Fibroblast of lung (primary cell): ENCODE results near the gene DHH. TPM values are rescaled to one million over a fixed set of nuclear protein-coding genes. Genes with fewer than 3 reads are reported as not detected.

Source experiments
- DNase-seq, 2 donors: peaks; one replicate each; pipeline versions ENCODE4 v3.0.0 to v3.0.0-alpha.2; 2010; ENCODE audit warnings: low read depth in 2 of 2
- H2AFZ ChIP-seq: 2 replicates; pipeline ENCODE4 v1.5.1; 2012; ENCODE audit warnings: low read length, control low read depth, inconsistent platforms
- H3K27ac ChIP-seq: 2 replicates; pipeline ENCODE4 v1.5.1; 2011; ENCODE audit warnings: low read length, control low read depth; ENCODE audit not compliant: insufficient read depth
- H3K27me3 ChIP-seq: 2 replicates; pipeline ENCODE4 v1.5.1; 2011; ENCODE audit warnings: mild to moderate bottlenecking, low read length; ENCODE audit not compliant: control insufficient read depth, insufficient read depth
- H3K36me3 ChIP-seq: 2 replicates; pipeline ENCODE4 v1.5.1; 2011; ENCODE audit warnings: low read length; ENCODE audit not compliant: control insufficient read depth, insufficient read depth
- H3K4me1 ChIP-seq: 2 replicates; pipeline ENCODE4 v1.5.1; 2011; ENCODE audit warnings: low read length; ENCODE audit not compliant: control insufficient read depth, insufficient read depth; ENCODE audit errors: extremely low read depth
- H3K4me2 ChIP-seq: 2 replicates; pipeline ENCODE4 v1.5.1; 2011; ENCODE audit warnings: low read length, control low read depth; ENCODE audit not compliant: insufficient read depth; ENCODE audit errors: extremely low read depth
- H3K4me3 ChIP-seq, 4 experiments: fragments of 200-600 bp in 1 of 4; sonication (generic) in 1 of 4; replicated peaks in 1 of 4; 2 replicates each; pipeline ENCODE4 v1.5.1; 2011 to 2016; ENCODE audit warnings: low read length in 4 of 4, low read depth in 3 of 4, mild to moderate bottlenecking in 3 of 4, control low read depth in 2 of 4, inconsistent platforms in 1 of 4, mixed read lengths in 1 of 4; ENCODE audit not compliant: insufficient read depth in 1 of 4; ENCODE audit errors: control extremely low read depth in 1 of 4
- H3K79me2 ChIP-seq: 2 replicates; pipeline ENCODE4 v1.5.1; 2012; ENCODE audit warnings: mild to moderate bottlenecking, low read length, inconsistent platforms; ENCODE audit not compliant: control insufficient read depth, insufficient read depth
- H3K9ac ChIP-seq: 2 replicates; pipeline ENCODE4 v1.5.1; 2011; ENCODE audit warnings: mild to moderate bottlenecking, low read length, control low read depth; ENCODE audit not compliant: insufficient read depth
- H3K9me3 ChIP-seq: 2 replicates; pipeline ENCODE4 v1.5.1; 2012; ENCODE audit warnings: low read depth, low read length; ENCODE audit not compliant: control insufficient read depth, insufficient read depth
- H4K20me1 ChIP-seq: 2 replicates; pipeline ENCODE4 v1.5.1; 2011; ENCODE audit warnings: low read length; ENCODE audit not compliant: control insufficient read depth, insufficient read depth; ENCODE audit errors: extremely low read depth
- EZH2 ChIP-seq: IDR thresholded peaks from 2 replicates; pipeline ENCODE4 v1.5.1; 2012; ENCODE audit warnings: low read length, control low read depth, mild to moderate bottlenecking; ENCODE audit errors: missing control alignments
- polyA plus RNA-seq, 2 donors: library from polyadenylated mRNA; depleted of rRNA in 1 of 2; stranded (reverse) in 1 of 2; unstranded in 1 of 2; fragments of >200 nt; gene quantifications; 2 replicates each; pipeline ENCODE4 v1.2.1, GENCODE V29; 2011 to 2012; ENCODE audit warnings: missing spikeins in 1 of 2
- total RNA-seq: library from RNA; depleted of rRNA; stranded (reverse); fragments of >200 nt; gene quantifications from 2 replicates; pipeline ENCODE4 v1.2.1, GENCODE V29; 2014
- TF ChIP-seq, protein P1 (sequence below), 2 donors: IDR thresholded peaks in 1 of 2; conservative IDR thresholded peaks in 1 of 2; 1 replicate in 1 of 2; 2 replicates in 1 of 2; pipeline ENCODE4 v1.5.1; 2011 to 2012; ENCODE audit warnings: low read length in 2 of 2, control low read depth in 1 of 2, inconsistent platforms in 1 of 2, low read depth in 1 of 2, mild to moderate bottlenecking in 1 of 2

The DHH gene
- total and polyA plus RNA-seq, 2 donors (not counting 1 experiment from before 2014, with no cell fraction given) = under 0.01 to 0.01 TPM

DNA sequence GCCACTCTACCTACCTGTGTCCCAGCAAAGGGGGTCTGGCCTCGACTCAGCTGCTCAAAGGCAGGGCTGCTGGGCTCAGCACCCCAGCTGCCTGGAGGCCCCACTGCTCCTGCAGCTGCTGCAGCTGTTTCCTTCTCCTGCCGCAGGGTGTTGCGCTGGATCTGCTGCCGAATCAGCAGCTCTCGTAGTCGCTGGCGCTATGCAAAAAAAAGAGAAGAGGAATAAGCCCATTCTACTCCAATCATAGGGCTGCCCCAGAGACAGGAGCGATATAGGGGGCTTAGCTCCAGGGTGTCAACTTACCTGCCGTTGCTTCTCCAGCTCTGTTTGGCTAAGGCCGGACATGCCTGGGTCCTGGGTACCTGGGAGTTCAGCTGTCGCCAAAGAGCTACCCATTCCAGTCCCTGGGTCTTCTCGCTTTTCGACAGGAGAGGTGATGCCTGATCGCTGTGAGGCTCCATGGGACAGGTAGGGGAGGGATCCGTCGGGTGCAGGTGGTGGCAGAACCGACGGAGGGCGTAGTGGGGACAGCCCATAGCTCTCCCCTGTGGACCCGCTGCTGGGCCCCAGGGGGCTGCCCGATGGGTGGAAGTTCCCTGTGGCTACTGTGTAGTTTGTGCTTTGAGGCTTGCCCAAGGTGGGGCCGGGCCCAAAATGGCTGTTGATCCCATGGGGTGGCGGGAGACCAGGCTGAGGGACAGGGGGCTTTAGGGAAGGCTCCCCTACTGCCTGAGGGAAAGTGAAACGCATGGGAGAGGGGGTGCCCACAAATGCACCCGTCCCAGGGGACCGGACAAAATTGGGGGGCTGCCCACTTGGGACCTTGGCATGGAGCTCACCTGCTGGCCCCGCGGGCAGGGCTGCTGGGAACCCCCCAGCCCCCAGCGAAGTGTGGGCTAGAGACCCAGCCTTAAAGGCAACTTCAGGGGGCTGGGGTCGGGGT, 54.9 kb downstream of the DHH start:
- Histone ChIP-seq H3K27me3 (no peaks in the 10 kb centered on the region), H3K4me1 (no peaks in the 10 kb centered on the region), H4K20me1 (no peaks in the 10 kb centered on the region), H3K4me2 (no peak overlapping the region), H3K27ac (no peak overlapping the region), H3K36me3 (peaks cover 58% of the 10 kb centered on the region), H3K9ac (no peak overlapping the region), H3K9me3 (no peaks in the 10 kb centered on the region), H3K4me3 (no peak overlapping the region), H2AFZ (no peak overlapping the region), H3K79me2 (no peaks in the 10 kb centered on the region)
- no peak for DNase-seq
- TF ChIP-seq, protein P1, sequence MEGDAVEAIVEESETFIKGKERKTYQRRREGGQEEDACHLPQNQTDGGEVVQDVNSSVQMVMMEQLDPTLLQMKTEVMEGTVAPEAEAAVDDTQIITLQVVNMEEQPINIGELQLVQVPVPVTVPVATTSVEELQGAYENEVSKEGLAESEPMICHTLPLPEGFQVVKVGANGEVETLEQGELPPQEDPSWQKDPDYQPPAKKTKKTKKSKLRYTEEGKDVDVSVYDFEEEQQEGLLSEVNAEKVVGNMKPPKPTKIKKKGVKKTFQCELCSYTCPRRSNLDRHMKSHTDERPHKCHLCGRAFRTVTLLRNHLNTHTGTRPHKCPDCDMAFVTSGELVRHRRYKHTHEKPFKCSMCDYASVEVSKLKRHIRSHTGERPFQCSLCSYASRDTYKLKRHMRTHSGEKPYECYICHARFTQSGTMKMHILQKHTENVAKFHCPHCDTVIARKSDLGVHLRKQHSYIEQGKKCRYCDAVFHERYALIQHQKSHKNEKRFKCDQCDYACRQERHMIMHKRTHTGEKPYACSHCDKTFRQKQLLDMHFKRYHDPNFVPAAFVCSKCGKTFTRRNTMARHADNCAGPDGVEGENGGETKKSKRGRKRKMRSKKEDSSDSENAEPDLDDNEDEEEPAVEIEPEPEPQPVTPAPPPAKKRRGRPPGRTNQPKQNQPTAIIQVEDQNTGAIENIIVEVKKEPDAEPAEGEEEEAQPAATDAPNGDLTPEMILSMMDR (conservative IDR thresholded peaks at IDR 0.05 in 1 of 2, IDR thresholded peaks at IDR 0.05 in 1 of 2; ENCODE audit: low read depth in 1 of 2, low read length in 2 of 2) = no peak
- TF ChIP-seq EZH2 = no peak

DNA sequence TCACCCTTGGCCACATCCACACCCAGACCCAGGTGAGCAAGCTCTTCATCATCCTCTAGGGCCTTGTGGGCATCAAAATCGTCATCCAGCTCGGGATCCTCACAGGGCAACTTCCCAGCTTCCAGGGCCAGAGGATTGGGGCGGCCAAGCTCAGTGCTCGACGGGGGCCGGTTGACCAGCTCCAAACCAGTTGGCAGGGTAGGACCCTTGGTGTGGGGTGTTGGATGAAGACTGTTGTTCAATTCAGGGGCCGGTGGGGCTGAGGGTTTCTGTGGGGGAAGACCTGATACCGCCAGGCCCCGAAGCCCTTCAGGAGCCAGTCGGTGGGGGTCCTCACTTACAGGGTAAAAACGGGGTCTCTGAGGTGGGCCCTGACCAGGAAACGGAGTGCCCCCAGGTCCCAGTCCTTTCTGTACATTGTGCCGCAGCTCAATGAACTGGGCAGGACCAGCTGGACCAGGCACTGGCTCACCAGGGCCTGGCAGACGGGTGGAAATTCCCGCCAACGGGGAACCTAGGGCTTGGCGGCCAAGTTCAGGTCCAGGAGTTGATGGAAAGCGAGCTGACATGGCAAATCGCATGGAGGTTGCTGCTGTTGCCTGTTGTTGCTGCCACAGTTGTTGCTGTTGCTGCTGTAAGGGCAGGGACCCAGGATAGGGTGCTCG, 56.2 kb downstream of the DHH start:
- TF ChIP-seq, protein P1 (conservative IDR thresholded peaks at IDR 0.05 in 1 of 2, IDR thresholded peaks at IDR 0.05 in 1 of 2; ENCODE audit: low read depth in 1 of 2, low read length in 2 of 2) = no peak
- TF ChIP-seq EZH2 = no peak
- no peak overlapping the region for H3K4me3 ChIP-seq
- no peak for DNase-seq
- no peaks in the 10 kb centered on the region for H4K20me1 ChIP-seq
- peaks cover 53% of the 10 kb centered on the region for H3K36me3 ChIP-seq
- H3K4me1 ChIP-seq = no peaks in the 10 kb centered on the region
- H3K9me3 ChIP-seq = no peaks in the 10 kb centered on the region
- no peaks in the 10 kb centered on the region for H3K27me3 ChIP-seq
- no peak overlapping the region for H3K4me2 ChIP-seq
- no peak overlapping the region for H3K9ac ChIP-seq
- H3K27ac ChIP-seq = no peak overlapping the region
- H2AFZ ChIP-seq = no peak overlapping the region
- H3K79me2 ChIP-seq = no peaks in the 10 kb centered on the region

DNA sequence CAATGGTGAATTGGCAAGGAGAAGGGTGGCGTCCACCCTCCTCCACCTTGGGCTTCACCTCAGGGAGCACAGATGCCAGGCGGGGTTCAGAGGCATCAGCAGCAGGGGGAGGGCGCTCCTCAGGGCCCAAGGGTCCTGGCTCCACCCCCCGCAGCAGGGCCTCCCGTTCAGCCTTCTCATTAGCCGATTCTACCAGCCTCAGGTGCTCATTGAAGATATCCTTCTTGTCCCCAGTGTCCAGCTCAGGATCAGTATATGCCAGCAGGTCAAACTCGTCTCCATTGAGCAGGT, 56.7 kb downstream of the DHH start:
- TF ChIP-seq, protein P1 (conservative IDR thresholded peaks at IDR 0.05 in 1 of 2, IDR thresholded peaks at IDR 0.05 in 1 of 2; ENCODE audit: low read depth in 1 of 2, low read length in 2 of 2) = no peak
- Histone ChIP-seq H3K79me2 (no peaks in the 10 kb centered on the region), H4K20me1 (no peaks in the 10 kb centered on the region), H2AFZ (no peak overlapping the region), H3K9me3 (no peaks in the 10 kb centered on the region), H3K4me3 (no peak overlapping the region), H3K36me3 (peaks cover 52% of the 10 kb centered on the region), H3K27me3 (no peaks in the 10 kb centered on the region), H3K4me1 (no peaks in the 10 kb centered on the region), H3K4me2 (no peak overlapping the region), H3K9ac (no peak overlapping the region), H3K27ac (no peak overlapping the region)
- DNase-seq = no peak
